GM12891 (cell line): ENCODE measurements around the gene ZNF638.

Experiments used
- DNase-seq: peaks from one replicate; pipeline ENCODE4 v3.0.0; 2011; ENCODE audit warnings: low spot score; ENCODE audit not compliant: insufficient read length
- FAIRE-seq: peaks from 2 replicates; lab custom pipeline; 2011; peaks lifted over from hg19 to GRCh38; lab: Jason Lieb, UNC
- PAX5 ChIP-seq: IDR thresholded peaks from 2 replicates; pipeline ENCODE4 v1.6.1; 2011; ENCODE audit warnings: low read length, moderate library complexity, mild to moderate bottlenecking; ENCODE audit not compliant: insufficient read depth, severe bottlenecking
- POLR2A ChIP-seq: IDR thresholded peaks from 2 replicates; pipeline ENCODE4 v1.6.1; 2011; ENCODE audit warnings: low read depth, low read length, control low read depth
- POLR2AphosphoS5 ChIP-seq: IDR thresholded peaks from 2 replicates; pipeline ENCODE4 v1.6.1; 2011; ENCODE audit warnings: low read depth, low read length, control low read depth
- POU2F2 ChIP-seq: IDR thresholded peaks from 2 replicates; pipeline ENCODE4 v1.6.1; 2011; ENCODE audit warnings: low read depth, mild to moderate bottlenecking, control low read depth, low read length, moderate library complexity
- SPI1 ChIP-seq: IDR thresholded peaks from 2 replicates; pipeline ENCODE4 v1.6.1; 2011; ENCODE audit warnings: low read depth, low read length, control low read depth
- TAF1 ChIP-seq: IDR thresholded peaks from 2 replicates; pipeline ENCODE4 v1.6.1; 2011; ENCODE audit warnings: low read depth, low read length, control low read depth

The ZNF638 gene

GRCh38 chr2:71358931-71359671 is 27.5 kb downstream of the ZNF638 start:
- FAIRE-seq = no peak
- DNase-seq = no peak
- TF ChIP-seq POU2F2 = no peak
- no peak for TF ChIP-seq POLR2A
- no peak for TF ChIP-seq POLR2AphosphoS5
- no peak for TF ChIP-seq SPI1
- TF ChIP-seq PAX5 = no peak
- TF ChIP-seq TAF1 = no peak

- FAIRE-seq = no peak
- DNase-seq = no peak
- TF ChIP-seq TAF1 (no peak), SPI1 (no peak), PAX5 (no peak), POU2F2 (no peak), POLR2AphosphoS5 (no peak), POLR2A (no peak)
These were observed 28.9 kb downstream of the ZNF638 start for GRCh38 chr2:71360434-71360975.

- TF ChIP-seq TAF1 = no peak
- TF ChIP-seq POLR2A = no peak
- TF ChIP-seq POLR2AphosphoS5 = no peak
- peak; percentile 71 for TF ChIP-seq SPI1
- DNase-seq (no peak), FAIRE-seq (peak; percentile 59)
These were observed 30.0 kb downstream of the ZNF638 start for GRCh38 chr2:71361631-71362030.

GRCh38 chr2:71362447-71362846 is 30.9 kb downstream of the ZNF638 start:
- FAIRE-seq (no peak), DNase-seq (no peak)
- no peak for TF ChIP-seq SPI1
- no peak for TF ChIP-seq PAX5
- no peak for TF ChIP-seq POLR2AphosphoS5
- TF ChIP-seq POU2F2 = no peak
- no peak for TF ChIP-seq POLR2A
- no peak for TF ChIP-seq TAF1

GRCh38 chr2:71370015-71370414 is 38.4 kb downstream of the ZNF638 start:
- no peak for FAIRE-seq
- DNase-seq = no peak
- TF ChIP-seq PAX5 (no peak), POU2F2 (no peak), SPI1 (no peak), POLR2AphosphoS5 (no peak), POLR2A (no peak)

- DNase-seq (no peak), FAIRE-seq (no peak)
- TF ChIP-seq PAX5 (no peak), SPI1 (no peak), POLR2AphosphoS5 (no peak), POU2F2 (no peak), TAF1 (no peak), POLR2A (no peak)
These were observed 40.5 kb downstream of the ZNF638 start for GRCh38 chr2:71372042-71372441.

GRCh38 chr2:71379086-71379485 is 47.5 kb downstream of the ZNF638 start:
- no peak for TF ChIP-seq POLR2A
- TF ChIP-seq POLR2AphosphoS5 = no peak
- TF ChIP-seq PAX5 = no peak
- TF ChIP-seq SPI1 = no peak
- no peak for TF ChIP-seq TAF1
- no peak for TF ChIP-seq POU2F2
- FAIRE-seq (peak; percentile 20), DNase-seq (no peak)

- no peak for TF ChIP-seq POU2F2
- TF ChIP-seq TAF1 = no peak
- TF ChIP-seq PAX5 = no peak
- no peak for TF ChIP-seq POLR2A
- no peak for TF ChIP-seq POLR2AphosphoS5
- TF ChIP-seq SPI1 = no peak
- no peak for FAIRE-seq
These were observed 49.1 kb downstream of the ZNF638 start for GRCh38 chr2:71380665-71381064.

GRCh38 chr2:71385012-71385411 is 53.4 kb downstream of the ZNF638 start:
- DNase-seq = no peak

More at GRCh38 chr2:71380665-71381064, 49.1 kb downstream of the ZNF638 start:
- DNase-seq = no peak

More at GRCh38 chr2:71385012-71385411, 53.4 kb downstream of the ZNF638 start:
- FAIRE-seq = peak; percentile 47
- TF ChIP-seq POLR2A = no peak
- TF ChIP-seq SPI1 = 0 out of 2 replicates have a peak, but pooled peaks have one; percentile 9
- no peak for TF ChIP-seq PAX5
- TF ChIP-seq TAF1 = no peak
- no peak for TF ChIP-seq POU2F2
- no peak for TF ChIP-seq POLR2AphosphoS5
